IPS-20b (cell line): Measurements from ENCODE around the gene CEACAM16.

Experiments used
- H3K27ac ChIP-seq: one replicate; pipeline ENCODE4 v1.5.1; 2013; ENCODE audit warnings: low read length
- H3K27me3 ChIP-seq: 2 replicates; pipeline ENCODE4 v1.6.1; 2013; ENCODE audit warnings: mild to moderate bottlenecking, low read length, inconsistent platforms; ENCODE audit not compliant: insufficient read depth
- H3K36me3 ChIP-seq: 2 replicates; pipeline ENCODE4 v1.6.1; 2013; ENCODE audit warnings: low read depth, mild to moderate bottlenecking, inconsistent platforms, low read length, moderate library complexity; ENCODE audit not compliant: insufficient read depth
- H3K4me1 ChIP-seq: 2 replicates; pipeline ENCODE4 v1.6.1; 2013; ENCODE audit warnings: mild to moderate bottlenecking, control low read depth, inconsistent platforms, low read length, moderate library complexity; ENCODE audit not compliant: insufficient read depth
- H3K4me3 ChIP-seq: 2 replicates; pipeline ENCODE4 v1.5.1; 2013; ENCODE audit warnings: mild to moderate bottlenecking, low read length, inconsistent platforms
- H3K9ac ChIP-seq: 2 replicates; pipeline ENCODE4 v1.6.1; 2013; ENCODE audit warnings: low read depth, mild to moderate bottlenecking, inconsistent platforms, low read length, moderate library complexity
- H3K9me3 ChIP-seq: 2 replicates; pipeline ENCODE4 v1.6.1; 2013; ENCODE audit warnings: mild to moderate bottlenecking, low read depth, low read length, inconsistent platforms; ENCODE audit not compliant: insufficient read depth

Gene CEACAM16

GRCh38 chr19:44734357-44734756, 35.4 kb downstream of the CEACAM16 start:
- Histone ChIP-seq H3K4me1 (no peaks in the 10 kb centered on the region), H3K4me3 (no peak overlapping the region)

GRCh38 chr19:44735011-44735410, 36.1 kb downstream of the CEACAM16 start:
- no peaks in the 10 kb centered on the region for H3K36me3 ChIP-seq
- H3K27ac ChIP-seq, result no peak overlapping the region
- no peaks in the 10 kb centered on the region for H3K9me3 ChIP-seq
- H3K4me3 ChIP-seq, result no peak overlapping the region
- H3K27me3 ChIP-seq, result no peaks in the 10 kb centered on the region
- H3K4me1 ChIP-seq, result no peaks in the 10 kb centered on the region
- H3K9ac ChIP-seq, result no peak overlapping the region

More at GRCh38 chr19:44734357-44734756, 35.4 kb downstream of the CEACAM16 start:
- H3K27me3 ChIP-seq, result no peaks in the 10 kb centered on the region
- H3K9me3 ChIP-seq, result no peaks in the 10 kb centered on the region
- H3K9ac ChIP-seq, result no peak overlapping the region
- H3K27ac ChIP-seq, result no peak overlapping the region
- no peaks in the 10 kb centered on the region for H3K36me3 ChIP-seq

GRCh38 chr19:44737238-44738071, 38.5 kb downstream of the CEACAM16 start:
- H3K27ac ChIP-seq, result no peak overlapping the region

GRCh38 chr19:44738136-44738535, 39.2 kb downstream of the CEACAM16 start:
- Histone ChIP-seq H3K9ac (no peak overlapping the region), H3K4me3 (no peak overlapping the region), H3K27me3 (no peaks in the 10 kb centered on the region), H3K9me3 (no peaks in the 10 kb centered on the region), H3K27ac (no peak overlapping the region), H3K4me1 (no peaks in the 10 kb centered on the region), H3K36me3 (no peaks in the 10 kb centered on the region)

More at GRCh38 chr19:44737238-44738071, 38.5 kb downstream of the CEACAM16 start:
- Histone ChIP-seq H3K4me3 (no peak overlapping the region), H3K36me3 (no peaks in the 10 kb centered on the region), H3K9ac (no peak overlapping the region), H3K9me3 (no peaks in the 10 kb centered on the region), H3K4me1 (no peaks in the 10 kb centered on the region), H3K27me3 (no peaks in the 10 kb centered on the region)

GRCh38 chr19:44738603-44739558, 39.9 kb downstream of the CEACAM16 start:
- Histone ChIP-seq H3K27me3 (no peaks in the 10 kb centered on the region), H3K9ac (no peak overlapping the region), H3K4me1 (no peaks in the 10 kb centered on the region), H3K27ac (no peak overlapping the region), H3K9me3 (no peaks in the 10 kb centered on the region), H3K36me3 (no peaks in the 10 kb centered on the region), H3K4me3 (no peak overlapping the region)

- Histone ChIP-seq H3K9ac (no peak overlapping the region), H3K4me1 (no peaks in the 10 kb centered on the region)
Observed at GRCh38 chr19:44740351-44740824, 41.4 kb downstream of the CEACAM16 start.

GRCh38 chr19:44741258-44741731, 42.3 kb downstream of the CEACAM16 start:
- Histone ChIP-seq H3K4me1 (no peaks in the 10 kb centered on the region), H3K9me3 (no peaks in the 10 kb centered on the region), H3K27me3 (peaks cover 19% of the 10 kb centered on the region), H3K36me3 (no peaks in the 10 kb centered on the region), H3K9ac (no peak overlapping the region), H3K4me3 (no peak overlapping the region), H3K27ac (no peak overlapping the region)

More at GRCh38 chr19:44740351-44740824, 41.4 kb downstream of the CEACAM16 start:
- no peaks in the 10 kb centered on the region for H3K36me3 ChIP-seq
- H3K9me3 ChIP-seq, result no peaks in the 10 kb centered on the region
- H3K27me3 ChIP-seq, result peaks cover 9% of the 10 kb centered on the region
- no peak overlapping the region for H3K27ac ChIP-seq
- no peak overlapping the region for H3K4me3 ChIP-seq

GRCh38 chr19:44741841-44742329, 42.9 kb downstream of the CEACAM16 start:
- Histone ChIP-seq H3K36me3 (no peaks in the 10 kb centered on the region), H3K4me3 (no peak overlapping the region), H3K9me3 (no peaks in the 10 kb centered on the region), H3K9ac (no peak overlapping the region), H3K27me3 (peaks cover 24% of the 10 kb centered on the region), H3K27ac (no peak overlapping the region), H3K4me1 (no peaks in the 10 kb centered on the region; the same call in 1 of the 2 replicates)

- no peaks in the 10 kb centered on the region for H3K36me3 ChIP-seq
- H3K4me3 ChIP-seq, result no peak overlapping the region
- H3K9ac ChIP-seq, result no peak overlapping the region
- H3K27me3 ChIP-seq, result peaks cover 31% of the 10 kb centered on the region
- H3K4me1 ChIP-seq, result peaks cover 2% of the 10 kb centered on the region; the same call in 1 of the 2 replicates
- no peak overlapping the region for H3K27ac ChIP-seq
- no peaks in the 10 kb centered on the region for H3K9me3 ChIP-seq
Observed at GRCh38 chr19:44742330-44743061, 43.5 kb downstream of the CEACAM16 start.

GRCh38 chr19:44744871-44745332, 46.0 kb downstream of the CEACAM16 start:
- Histone ChIP-seq H3K4me1 (peaks cover 2% of the 10 kb centered on the region; the same call in 1 of the 2 replicates), H3K9me3 (no peaks in the 10 kb centered on the region), H3K27ac (no peak overlapping the region), H3K9ac (no peak overlapping the region), H3K27me3 (peaks cover 52% of the 10 kb centered on the region), H3K36me3 (no peaks in the 10 kb centered on the region), H3K4me3 (no peak overlapping the region)
